ENCODE measurements around the gene ZBTB3.

The ZBTB3 gene

GRCh38 chr11:62721994-62722393 is 32.0 kb downstream of the ZBTB3 start:
- no peak for TF ChIP-seq CTCF (conservative IDR thresholded peaks at IDR 0.05; ENCODE audit: low read depth)
- no peak overlapping the region for H3K27ac ChIP-seq
- CTCF ChIA-PET = interaction anchor here (0.7 kb wide), 1 partner anchor 253 kb away, joined by 5 read pairs; no protein-coding TSS in a partner anchor
- POLR2A ChIA-PET (ENCODE audit: low non-redundant PET) = no interaction called here
- DNase-seq (ENCODE audit: low spot score) = no peak

- TF ChIP-seq CTCF (conservative IDR thresholded peaks at IDR 0.05; ENCODE audit: low read depth) = no peak
- ChIA-PET CTCF (interaction anchor here (0.5 kb wide), 1 partner anchor 12 kb away, joined by 3 read pairs; no protein-coding TSS in a partner anchor), POLR2A (ENCODE audit: low non-redundant PET) (no interaction called here)
- DNase-seq (ENCODE audit: low spot score) = no peak
- H3K27ac ChIP-seq = peak overlapping the region; percentile 16
Measured at GRCh38 chr11:62719302-62719978, 34.5 kb downstream of the ZBTB3 start.

- no peak for DNase-seq (ENCODE audit: low spot score)
- CTCF ChIA-PET = interaction anchor here (0.6 kb wide), 1 partner anchor 75 kb away, joined by 4 read pairs; no protein-coding TSS in a partner anchor
- POLR2A ChIA-PET (ENCODE audit: low non-redundant PET) = no interaction called here
- peak overlapping the region; percentile 31; the same call in 1 of the 2 replicates for H3K27ac ChIP-seq
- TF ChIP-seq CTCF (conservative IDR thresholded peaks at IDR 0.05; ENCODE audit: low read depth) = no peak
Measured at GRCh38 chr11:62716816-62717215, 37.1 kb downstream of the ZBTB3 start.

DNA sequence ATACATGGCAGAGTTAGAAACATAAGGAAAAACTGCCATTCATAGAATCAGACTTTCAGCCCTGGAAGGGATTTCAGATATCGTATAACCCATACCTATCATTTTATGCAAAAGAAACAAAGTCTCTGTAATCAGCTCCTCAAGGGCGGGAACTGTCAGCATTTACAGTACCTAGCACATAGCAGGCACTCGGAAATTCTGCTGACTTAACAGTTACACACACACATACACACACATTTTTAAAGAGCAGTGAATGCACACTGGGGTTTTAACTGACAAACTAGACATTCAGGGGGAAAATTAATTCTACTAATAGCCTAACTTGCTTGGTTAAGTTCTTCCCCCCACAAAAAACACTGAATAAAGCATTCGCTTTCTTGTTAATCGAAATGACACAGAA is 37.8 kb downstream of the ZBTB3 start:
- no peak for DNase-seq (ENCODE audit: low spot score)
- CTCF ChIA-PET = no interaction called here
- no peak for TF ChIP-seq CTCF (conservative IDR thresholded peaks at IDR 0.05; ENCODE audit: low read depth)
- H3K27ac ChIP-seq = no peak overlapping the region
- POLR2A ChIA-PET (ENCODE audit: low non-redundant PET) = no interaction called here

- ChIA-PET POLR2A (ENCODE audit: low non-redundant PET) (no interaction called here), CTCF (interaction anchor here (0.6 to 1.0 kb wide), 2 partner anchors 10 to 1467 kb away, joined by 3 read pairs; no protein-coding TSS in a partner anchor)
- H3K27ac ChIP-seq = peak overlapping the region; percentile 60
- no peak for DNase-seq (ENCODE audit: low spot score)
- TF ChIP-seq CTCF (conservative IDR thresholded peaks at IDR 0.05; ENCODE audit: low read depth) = no peak
Measured at GRCh38 chr11:62715150-62716130, 38.5 kb downstream of the ZBTB3 start.

DNA sequence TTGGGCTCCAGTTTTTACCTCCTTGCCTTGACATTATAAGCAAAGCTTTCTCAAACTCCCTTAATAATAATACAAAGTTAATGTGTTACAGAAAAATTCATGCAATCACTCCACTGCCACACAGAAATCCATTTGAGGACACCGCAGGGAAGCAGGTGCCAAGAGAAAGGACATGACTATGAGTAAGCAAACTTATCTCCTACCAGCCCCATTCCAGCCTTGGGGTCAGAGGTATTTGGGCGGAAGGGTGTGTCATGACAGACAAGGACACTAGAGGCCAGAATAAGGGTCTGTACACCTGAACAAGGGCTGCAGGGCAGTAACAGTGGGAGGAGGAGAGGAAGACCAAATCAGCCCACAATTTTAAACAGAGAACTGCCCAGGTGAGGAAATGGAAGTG is 40.6 kb downstream of the ZBTB3 start:
- peak overlapping the region; percentile 60 for H3K27ac ChIP-seq
- no peak for DNase-seq (ENCODE audit: low spot score)
- ChIA-PET CTCF (no interaction called here), POLR2A (ENCODE audit: low non-redundant PET) (interaction anchor here (0.5 kb wide), 1 partner anchor 262 kb away, joined by 4 read pairs; no protein-coding TSS in a partner anchor)
- TF ChIP-seq CTCF (conservative IDR thresholded peaks at IDR 0.05; ENCODE audit: low read depth) = no peak
